B cell (primary cell): ENCODE data around the gene USP28.

Experiments used
- CTCF ChIP-seq: fragments of 200-600 bp; IDR thresholded peaks from one replicate; pipeline ENCODE4 v1.8.0; 2022; ENCODE audit warnings: antibody characterized with exemption, mild to moderate bottlenecking
- EZH2 ChIP-seq: IDR thresholded peaks from 2 replicates; pipeline ENCODE4 v1.6.1; 2012; ENCODE audit warnings: borderline replicate concordance, low read depth, mild to moderate bottlenecking, moderate library complexity, low read length; ENCODE audit not compliant: insufficient read depth, poor library complexity, severe bottlenecking

- TF ChIP-seq CTCF (no peak), EZH2 (no peak)
Observed at GRCh38 chr11:113752932-113753331, 122.4 kb downstream of the USP28 start.
